ENCODE measurements around the gene ZSCAN5A.

DNA sequence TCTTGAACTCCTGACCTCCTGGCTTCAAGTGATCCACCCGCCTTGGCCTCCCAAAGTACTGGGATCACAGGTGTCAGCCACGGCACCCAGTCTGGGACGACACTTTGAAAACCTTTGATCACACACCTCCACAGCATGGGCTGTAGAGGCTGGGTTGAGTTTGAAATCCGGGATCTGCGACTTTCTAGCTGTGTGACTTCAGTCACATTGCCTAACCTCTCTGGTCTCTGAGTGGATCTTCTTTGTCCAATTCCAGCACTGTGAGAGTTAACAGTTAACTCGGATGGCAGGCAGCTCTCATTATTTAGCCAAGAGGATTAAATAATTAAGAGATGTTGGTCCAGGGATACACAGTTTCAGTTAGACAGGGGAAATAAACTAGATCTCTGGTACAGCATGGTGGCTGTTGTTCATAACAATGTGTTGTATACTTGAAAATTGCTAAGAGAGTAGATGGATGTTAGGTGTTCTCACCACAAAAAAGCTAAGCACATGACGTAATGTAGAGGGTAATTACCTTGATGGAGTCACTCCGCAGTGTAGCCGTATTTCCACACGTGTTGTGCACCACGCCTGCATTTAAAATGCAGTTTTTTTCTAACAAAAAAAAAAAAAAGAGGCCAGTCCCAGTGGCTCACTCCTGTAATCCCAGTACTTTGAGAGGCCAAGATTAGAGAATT lies 136.9 kb downstream of the ZSCAN5A start:
- TF ChIP-seq EZH2 (IDR thresholded peaks at IDR 0.05; ENCODE audit: insufficient read depth, poor library complexity, severe bottlenecking): no peak
- TF ChIP-seq EZH2phosphoT487 (IDR thresholded peaks at IDR 0.05; ENCODE audit: insufficient read depth, low read depth): no peak

Data from GM23248 (cell line).